ENCODE measurements around the gene KRTAP4-12. TPM values are rescaled to one million over a fixed set of nuclear protein-coding genes. Genes with fewer than 3 reads are reported as not detected.
"Not testable (repeated sequence)": the region's sequence is repeated elsewhere in the genome, so short reads cannot be mapped to it uniquely, and the experiment has no call there.

The KRTAP4-12 gene
- polyA plus RNA-seq, 1 donor: not detected

GRCh38 chr17:41148971-41149651 is 25.1 kb upstream of the KRTAP4-12 start:
- H3K4me3 ChIP-seq (ENCODE audit: low read length); H3K27ac ChIP-seq (ENCODE audit: low read length); DNase-seq; H3K27me3 ChIP-seq (ENCODE audit: control insufficient read depth, insufficient read depth, low read length); H3K36me3 ChIP-seq (ENCODE audit: control insufficient read depth, insufficient read depth, low read length); H3K4me1 ChIP-seq (ENCODE audit: control insufficient read depth, insufficient read depth, low read length); H3K9me3 ChIP-seq (ENCODE audit: control insufficient read depth, low read depth, low read length): not testable (repeated sequence)
- WGBS (ENCODE audit: insufficient coverage, low lambda C conversion rate): no CpG with 5 or more reads among the region's 10 CpGs

GRCh38 chr17:41147531-41148204 is 23.7 kb upstream of the KRTAP4-12 start:
- no peak overlapping the region for H3K27ac ChIP-seq (ENCODE audit: low read length)
- no peak overlapping the region for H3K4me3 ChIP-seq (ENCODE audit: low read length)
- H3K4me1 ChIP-seq (ENCODE audit: control insufficient read depth, insufficient read depth, low read length): no peaks in the 10 kb centered on the region
- peaks cover 10% of the 10 kb centered on the region for H3K9me3 ChIP-seq (ENCODE audit: control insufficient read depth, low read depth, low read length)
- no peaks in the 10 kb centered on the region for H3K36me3 ChIP-seq (ENCODE audit: control insufficient read depth, insufficient read depth, low read length)
- 95% methylated on average over 2 of the region's 2 CpGs for WGBS (ENCODE audit: insufficient coverage, low lambda C conversion rate)
- peaks cover 3% of the 10 kb centered on the region for H3K27me3 ChIP-seq (ENCODE audit: control insufficient read depth, insufficient read depth, low read length)
- DNase-seq: no peak

GRCh38 chr17:41145261-41145660 is 21.3 kb upstream of the KRTAP4-12 start:
- H3K27ac ChIP-seq (ENCODE audit: low read length): no peak overlapping the region
- no peak for DNase-seq
- H3K36me3 ChIP-seq (ENCODE audit: control insufficient read depth, insufficient read depth, low read length): no peaks in the 10 kb centered on the region
- H3K4me3 ChIP-seq (ENCODE audit: low read length): no peak overlapping the region
- peaks cover 11% of the 10 kb centered on the region for H3K9me3 ChIP-seq (ENCODE audit: control insufficient read depth, low read depth, low read length)
- WGBS (ENCODE audit: insufficient coverage, low lambda C conversion rate): 80% methylated on average over 2 of the region's 2 CpGs
- no peaks in the 10 kb centered on the region for H3K4me1 ChIP-seq (ENCODE audit: control insufficient read depth, insufficient read depth, low read length)
- peaks cover 3% of the 10 kb centered on the region for H3K27me3 ChIP-seq (ENCODE audit: control insufficient read depth, insufficient read depth, low read length)

GRCh38 chr17:41144846-41145245 is 20.9 kb upstream of the KRTAP4-12 start:
- H3K27me3 ChIP-seq (ENCODE audit: control insufficient read depth, insufficient read depth, low read length): peaks cover 3% of the 10 kb centered on the region
- H3K4me1 ChIP-seq (ENCODE audit: control insufficient read depth, insufficient read depth, low read length): no peaks in the 10 kb centered on the region
- H3K4me3 ChIP-seq (ENCODE audit: low read length): no peak overlapping the region
- no peak overlapping the region for H3K27ac ChIP-seq (ENCODE audit: low read length)
- 100% methylated on average over 1 of the region's 1 CpG for WGBS (ENCODE audit: insufficient coverage, low lambda C conversion rate)
- DNase-seq: no peak
- no peaks in the 10 kb centered on the region for H3K36me3 ChIP-seq (ENCODE audit: control insufficient read depth, insufficient read depth, low read length)
- peaks cover 16% of the 10 kb centered on the region for H3K9me3 ChIP-seq (ENCODE audit: control insufficient read depth, low read depth, low read length)

- H3K36me3 ChIP-seq (ENCODE audit: control insufficient read depth, insufficient read depth, low read length): no peaks in the 10 kb centered on the region
- no peak overlapping the region for H3K4me3 ChIP-seq (ENCODE audit: low read length)
- H3K27me3 ChIP-seq (ENCODE audit: control insufficient read depth, insufficient read depth, low read length): no peaks in the 10 kb centered on the region
- H3K27ac ChIP-seq (ENCODE audit: low read length): no peak overlapping the region
- peaks cover 18% of the 10 kb centered on the region for H3K9me3 ChIP-seq (ENCODE audit: control insufficient read depth, low read depth, low read length)
- no peak for DNase-seq
- no peaks in the 10 kb centered on the region for H3K4me1 ChIP-seq (ENCODE audit: control insufficient read depth, insufficient read depth, low read length)
These were observed 17.4 kb upstream of the KRTAP4-12 start for GRCh38 chr17:41141361-41141760.

- Histone ChIP-seq H3K27ac (ENCODE audit: low read length) (no peak within 1 kb of the TSS), H3K9me3 (ENCODE audit: control insufficient read depth, low read depth, low read length) (peaks cover 18% of the 10 kb centered on the region), H3K4me1 (ENCODE audit: control insufficient read depth, insufficient read depth, low read length) (no peaks in the 10 kb centered on the region), H3K27me3 (ENCODE audit: control insufficient read depth, insufficient read depth, low read length) (no peaks in the 10 kb centered on the region), H3K36me3 (ENCODE audit: control insufficient read depth, insufficient read depth, low read length) (no peaks in the 10 kb centered on the region), H3K4me3 (ENCODE audit: low read length) (no peak within 1 kb of the TSS)
- no peak for DNase-seq
- 100% methylated on average over 1 of the region's 6 CpGs for WGBS (ENCODE audit: insufficient coverage, low lambda C conversion rate)
These were observed 16.6 kb upstream of the KRTAP4-12 start, which contains the start of gene KRTAP4-6 for GRCh38 chr17:41140360-41141131. KRTAP4-6 (minus strand) TSS chr17:41140544; CDS start chr17:41140487, 57 bp downstream.

GRCh38 chr17:41139865-41140264 is 15.9 kb upstream of the KRTAP4-12 start:
- H3K36me3 ChIP-seq (ENCODE audit: control insufficient read depth, insufficient read depth, low read length); DNase-seq; H3K27me3 ChIP-seq (ENCODE audit: control insufficient read depth, insufficient read depth, low read length); H3K4me3 ChIP-seq (ENCODE audit: low read length); H3K4me1 ChIP-seq (ENCODE audit: control insufficient read depth, insufficient read depth, low read length); H3K27ac ChIP-seq (ENCODE audit: low read length): not testable (repeated sequence)
- peaks cover 17% of the 10 kb centered on the region for H3K9me3 ChIP-seq (ENCODE audit: control insufficient read depth, low read depth, low read length)
- WGBS (ENCODE audit: insufficient coverage, low lambda C conversion rate): no CpG with 5 or more reads among the region's 12 CpGs

- WGBS (ENCODE audit: insufficient coverage, low lambda C conversion rate): 100% methylated on average over 1 of the region's 2 CpGs
- Histone ChIP-seq H3K9me3 (ENCODE audit: control insufficient read depth, low read depth, low read length) (no peaks in the 10 kb centered on the region), H3K4me3 (ENCODE audit: low read length) (no peak overlapping the region), H3K27ac (ENCODE audit: low read length) (no peak overlapping the region), H3K27me3 (ENCODE audit: control insufficient read depth, insufficient read depth, low read length) (no peaks in the 10 kb centered on the region), H3K36me3 (ENCODE audit: control insufficient read depth, insufficient read depth, low read length) (no peaks in the 10 kb centered on the region), H3K4me1 (ENCODE audit: control insufficient read depth, insufficient read depth, low read length) (no peaks in the 10 kb centered on the region)
- no peak for DNase-seq
These were observed 10.1 kb upstream of the KRTAP4-12 start for GRCh38 chr17:41133880-41134735.

- H3K4me3 ChIP-seq (ENCODE audit: low read length): no peak overlapping the region
- no peaks in the 10 kb centered on the region for H3K27me3 ChIP-seq (ENCODE audit: control insufficient read depth, insufficient read depth, low read length)
- no peaks in the 10 kb centered on the region for H3K36me3 ChIP-seq (ENCODE audit: control insufficient read depth, insufficient read depth, low read length)
- WGBS (ENCODE audit: insufficient coverage, low lambda C conversion rate): 100% methylated on average over 1 of the region's 3 CpGs
- H3K9me3 ChIP-seq (ENCODE audit: control insufficient read depth, low read depth, low read length): no peaks in the 10 kb centered on the region
- no peak for DNase-seq
- H3K4me1 ChIP-seq (ENCODE audit: control insufficient read depth, insufficient read depth, low read length): no peaks in the 10 kb centered on the region
- H3K27ac ChIP-seq (ENCODE audit: low read length): no peak overlapping the region
These were observed 8.0 kb upstream of the KRTAP4-12 start for GRCh38 chr17:41131979-41132378.

- Histone ChIP-seq H3K4me1 (ENCODE audit: control insufficient read depth, insufficient read depth, low read length) (no peaks in the 10 kb centered on the region), H3K9me3 (ENCODE audit: control insufficient read depth, low read depth, low read length) (no peaks in the 10 kb centered on the region), H3K36me3 (ENCODE audit: control insufficient read depth, insufficient read depth, low read length) (no peaks in the 10 kb centered on the region), H3K4me3 (ENCODE audit: low read length) (no peak overlapping the region), H3K27me3 (ENCODE audit: control insufficient read depth, insufficient read depth, low read length) (no peaks in the 10 kb centered on the region), H3K27ac (ENCODE audit: low read length) (no peak overlapping the region)
- DNase-seq: no peak
- WGBS (ENCODE audit: insufficient coverage, low lambda C conversion rate): 83% methylated on average over 1 of the region's 1 CpG
These were observed 3.4 kb upstream of the KRTAP4-12 start for GRCh38 chr17:41127371-41127770.

Data from large intestine (tissue), 3 donors.